Astrocyte (in vitro differentiated cells and primary cell): ENCODE data around the gene COPS9. TPM values are rescaled to one million over a fixed set of nuclear protein-coding genes. Genes with fewer than 3 reads are reported as not detected.

Experiments used
- DNase-seq: peaks from one replicate; pipeline ENCODE4 v3.0.0-alpha.2; 2010; ENCODE audit warnings: low read depth
- FAIRE-seq: peaks from 2 replicates; lab custom pipeline; 2011; peaks lifted over from hg19 to GRCh38; lab: Jason Lieb, UNC
- H2AFZ ChIP-seq: 2 replicates; pipeline ENCODE4 v1.6.0; 2012; ENCODE audit warnings: low read depth, low read length, inconsistent platforms
- H3K27ac ChIP-seq: 2 replicates; pipeline ENCODE4 v1.5.1; 2011; ENCODE audit warnings: low read depth, low read length, inconsistent platforms
- H3K27me3 ChIP-seq: 2 replicates; pipeline ENCODE4 v1.6.0; 2011; ENCODE audit warnings: low read length, inconsistent platforms; ENCODE audit not compliant: insufficient read depth
- H3K36me3 ChIP-seq: 2 replicates; pipeline ENCODE4 v1.5.1; 2011; ENCODE audit warnings: low read length, inconsistent platforms; ENCODE audit not compliant: insufficient read depth
- H3K4me1 ChIP-seq: 2 replicates; pipeline ENCODE4 v1.5.1; 2011; ENCODE audit warnings: low read length, inconsistent platforms; ENCODE audit not compliant: insufficient read depth
- H3K4me2 ChIP-seq: 2 replicates; pipeline ENCODE4 v1.6.0; 2012; ENCODE audit warnings: low read length, inconsistent platforms
- H3K4me3 ChIP-seq: 2 replicates; pipeline ENCODE4 v1.5.1; 2011; ENCODE audit warnings: low read depth, mild to moderate bottlenecking, low read length, inconsistent platforms; ENCODE audit not compliant: insufficient read depth
- H3K79me2 ChIP-seq: 2 replicates; pipeline ENCODE4 v1.6.0; 2012; ENCODE audit warnings: mild to moderate bottlenecking, low read length, inconsistent platforms; ENCODE audit not compliant: insufficient read depth
- H3K9ac ChIP-seq: 2 replicates; pipeline ENCODE4 v1.6.0; 2012; ENCODE audit warnings: mild to moderate bottlenecking, low read length, inconsistent platforms
- H3K9me3 ChIP-seq: 2 replicates; pipeline ENCODE4 v1.5.1; 2012; ENCODE audit warnings: low read depth, mild to moderate bottlenecking, low read length, inconsistent platforms; ENCODE audit not compliant: insufficient read depth
- H4K20me1 ChIP-seq: 2 replicates; pipeline ENCODE4 v1.6.0; 2012; ENCODE audit warnings: low read length, inconsistent platforms; ENCODE audit not compliant: insufficient read depth
- H3K27ac Mint-ChIP-seq: one replicate; pipeline ENCODE4 v1.8.0; 2021; ENCODE audit warnings: mild to moderate bottlenecking, mixed read lengths; ENCODE audit not compliant: unreplicated experiment
- H3K27me3 Mint-ChIP-seq: one replicate; pipeline ENCODE4 v1.8.0; 2021; ENCODE audit warnings: low read depth, mixed read lengths; ENCODE audit not compliant: unreplicated experiment
- H3K36me3 Mint-ChIP-seq: one replicate; pipeline ENCODE4 v1.8.0; 2021; ENCODE audit warnings: low read depth, mixed read lengths; ENCODE audit not compliant: unreplicated experiment
- H3K4me1 Mint-ChIP-seq: one replicate; pipeline ENCODE4 v1.8.0; 2021; ENCODE audit warnings: low read depth, mixed read lengths; ENCODE audit not compliant: unreplicated experiment
- H3K4me3 Mint-ChIP-seq: one replicate; pipeline ENCODE4 v1.8.0; 2021; ENCODE audit warnings: mild to moderate bottlenecking, moderate library complexity, mixed read lengths; ENCODE audit not compliant: unreplicated experiment
- H3K9me3 Mint-ChIP-seq: one replicate; pipeline ENCODE4 v1.8.0; 2021; ENCODE audit warnings: mild to moderate bottlenecking, mixed read lengths; ENCODE audit not compliant: unreplicated experiment
- EZH2 ChIP-seq: IDR thresholded peaks from 2 replicates; pipeline ENCODE4 v1.6.1; 2012; ENCODE audit warnings: mild to moderate bottlenecking, low read length, inconsistent platforms; ENCODE audit not compliant: insufficient read depth
- total RNA-seq: library from RNA; stranded (reverse); gene quantifications from 2 replicates; pipeline ENCODE4 v1.2.1, GENCODE V29; 2021
- TF ChIP-seq, protein P1 (sequence below): IDR thresholded peaks from 2 replicates; pipeline ENCODE4 v1.5.1; 2011; ENCODE audit warnings: low read depth, mild to moderate bottlenecking, inconsistent platforms, low read length, moderate library complexity; ENCODE audit not compliant: insufficient read depth

COPS9 gene
- total RNA-seq, 1 donor from 2014 or later, result 192 TPM

GRCh38 chr2:240124651-240125030, 11.5 kb downstream of the COPS9 start:
- no peak for FAIRE-seq
- TF ChIP-seq EZH2, result no peak
- TF ChIP-seq, protein P1, sequence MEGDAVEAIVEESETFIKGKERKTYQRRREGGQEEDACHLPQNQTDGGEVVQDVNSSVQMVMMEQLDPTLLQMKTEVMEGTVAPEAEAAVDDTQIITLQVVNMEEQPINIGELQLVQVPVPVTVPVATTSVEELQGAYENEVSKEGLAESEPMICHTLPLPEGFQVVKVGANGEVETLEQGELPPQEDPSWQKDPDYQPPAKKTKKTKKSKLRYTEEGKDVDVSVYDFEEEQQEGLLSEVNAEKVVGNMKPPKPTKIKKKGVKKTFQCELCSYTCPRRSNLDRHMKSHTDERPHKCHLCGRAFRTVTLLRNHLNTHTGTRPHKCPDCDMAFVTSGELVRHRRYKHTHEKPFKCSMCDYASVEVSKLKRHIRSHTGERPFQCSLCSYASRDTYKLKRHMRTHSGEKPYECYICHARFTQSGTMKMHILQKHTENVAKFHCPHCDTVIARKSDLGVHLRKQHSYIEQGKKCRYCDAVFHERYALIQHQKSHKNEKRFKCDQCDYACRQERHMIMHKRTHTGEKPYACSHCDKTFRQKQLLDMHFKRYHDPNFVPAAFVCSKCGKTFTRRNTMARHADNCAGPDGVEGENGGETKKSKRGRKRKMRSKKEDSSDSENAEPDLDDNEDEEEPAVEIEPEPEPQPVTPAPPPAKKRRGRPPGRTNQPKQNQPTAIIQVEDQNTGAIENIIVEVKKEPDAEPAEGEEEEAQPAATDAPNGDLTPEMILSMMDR, result no peak
- H3K79me2 ChIP-seq, result no peaks in the 10 kb centered on the region
- H2AFZ ChIP-seq, result no peak overlapping the region
- no peaks in the 10 kb centered on the region for H3K9me3 ChIP-seq
- H3K4me1 ChIP-seq, result no peaks in the 10 kb centered on the region
- no peak overlapping the region for H3K4me2 ChIP-seq
- no peak overlapping the region for H3K4me3 ChIP-seq
- Mint-ChIP-seq H3K27ac (no peak overlapping the region), H3K4me1 (no peaks in the 10 kb centered on the region), H3K27me3 (peaks cover 1% of the 10 kb centered on the region), H3K4me3 (no peak overlapping the region), H3K36me3 (peaks cover 15% of the 10 kb centered on the region), H3K9me3 (no peaks in the 10 kb centered on the region)
- H3K36me3 ChIP-seq, result peaks cover 10% of the 10 kb centered on the region
- H3K9ac ChIP-seq, result no peak overlapping the region
- no peaks in the 10 kb centered on the region for H3K27me3 ChIP-seq
- no peak for DNase-seq
- no peak overlapping the region for H3K27ac ChIP-seq
- H4K20me1 ChIP-seq, result no peaks in the 10 kb centered on the region

- Histone ChIP-seq H3K79me2 (no peaks in the 10 kb centered on the region), H3K4me1 (no peaks in the 10 kb centered on the region), H3K9me3 (no peaks in the 10 kb centered on the region), H3K27me3 (no peaks in the 10 kb centered on the region), H3K36me3 (peaks cover 5% of the 10 kb centered on the region), H4K20me1 (no peaks in the 10 kb centered on the region), H3K27ac (no peak overlapping the region), H3K9ac (no peak overlapping the region), H2AFZ (no peak overlapping the region), H3K4me3 (no peak overlapping the region), H3K4me2 (no peak overlapping the region)
- Mint-ChIP-seq H3K27me3 (peaks cover 1% of the 10 kb centered on the region), H3K4me3 (no peak overlapping the region), H3K9me3 (no peaks in the 10 kb centered on the region), H3K36me3 (peaks cover 15% of the 10 kb centered on the region), H3K4me1 (no peaks in the 10 kb centered on the region), H3K27ac (no peak overlapping the region)
- FAIRE-seq (no peak), DNase-seq (no peak)
- TF ChIP-seq, protein P1, result no peak
- TF ChIP-seq EZH2, result no peak
Measured at GRCh38 chr2:240123821-240124650, 12.1 kb downstream of the COPS9 start.

DNA sequence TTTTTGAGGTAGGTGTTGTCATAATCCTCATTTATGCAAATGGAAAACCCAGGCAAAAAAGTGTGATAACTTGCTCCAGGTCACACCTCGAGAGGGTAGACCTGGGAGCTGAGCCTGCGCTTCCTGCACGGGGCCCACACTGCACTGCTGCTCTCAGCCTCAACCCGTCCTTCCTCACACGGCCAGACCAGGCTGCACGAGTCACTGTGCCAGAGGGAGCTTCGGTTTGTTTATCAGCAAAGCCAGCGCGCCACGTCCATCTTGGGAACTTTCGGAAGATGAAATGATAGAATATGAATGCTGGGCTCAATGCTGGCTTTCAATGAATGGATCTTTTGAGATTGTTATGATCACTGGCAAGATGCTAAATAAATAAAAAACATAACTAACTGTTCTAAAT, 14.4 kb downstream of the COPS9 start:
- no peak overlapping the region for H3K27ac ChIP-seq
- H3K9me3 ChIP-seq, result no peaks in the 10 kb centered on the region
- Mint-ChIP-seq H3K4me1 (no peaks in the 10 kb centered on the region), H3K27ac (no peak overlapping the region), H3K9me3 (no peaks in the 10 kb centered on the region), H3K27me3 (peaks cover 1% of the 10 kb centered on the region), H3K4me3 (no peak overlapping the region), H3K36me3 (peaks cover 8% of the 10 kb centered on the region)
- no peaks in the 10 kb centered on the region for H3K79me2 ChIP-seq
- H3K4me2 ChIP-seq, result no peak overlapping the region
- no peak for DNase-seq
- H3K36me3 ChIP-seq, result no peaks in the 10 kb centered on the region
- H3K27me3 ChIP-seq, result no peaks in the 10 kb centered on the region
- no peak for FAIRE-seq
- H3K4me1 ChIP-seq, result no peaks in the 10 kb centered on the region
- no peaks in the 10 kb centered on the region for H4K20me1 ChIP-seq
- H2AFZ ChIP-seq, result no peak overlapping the region
- H3K9ac ChIP-seq, result no peak overlapping the region
- no peak overlapping the region for H3K4me3 ChIP-seq
- TF ChIP-seq EZH2, result no peak
- TF ChIP-seq, protein P1, result no peak
